ENCODE results near the gene RNF227.

Gene RNF227

DNA sequence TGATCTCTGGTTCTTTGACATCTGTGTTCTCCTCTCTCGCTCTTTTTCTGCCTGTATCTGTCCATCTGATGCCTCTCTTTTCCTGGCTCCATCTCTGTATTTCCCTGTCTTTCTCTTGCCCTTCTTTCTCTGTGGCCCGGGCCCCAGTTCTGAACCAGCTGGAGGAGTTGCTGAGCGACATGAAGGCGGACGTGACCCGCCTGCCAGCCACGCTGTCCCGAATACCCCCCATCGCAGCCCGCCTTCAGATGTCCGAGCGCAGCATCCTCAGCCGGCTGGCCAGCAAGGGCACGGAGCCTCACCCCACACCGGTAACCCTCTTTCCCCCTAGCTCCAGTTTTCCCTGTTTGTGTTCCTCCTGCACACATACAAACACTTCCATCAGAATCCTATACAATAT is 5.8 kb downstream of the RNF227 start:
- H2AFZ ChIP-seq (ENCODE audit: low read length): no peak overlapping the region
- no peak for TF ChIP-seq EZH2phosphoT487 (IDR thresholded peaks at IDR 0.05; ENCODE audit: borderline replicate concordance)
- TF ChIP-seq, protein P1, sequence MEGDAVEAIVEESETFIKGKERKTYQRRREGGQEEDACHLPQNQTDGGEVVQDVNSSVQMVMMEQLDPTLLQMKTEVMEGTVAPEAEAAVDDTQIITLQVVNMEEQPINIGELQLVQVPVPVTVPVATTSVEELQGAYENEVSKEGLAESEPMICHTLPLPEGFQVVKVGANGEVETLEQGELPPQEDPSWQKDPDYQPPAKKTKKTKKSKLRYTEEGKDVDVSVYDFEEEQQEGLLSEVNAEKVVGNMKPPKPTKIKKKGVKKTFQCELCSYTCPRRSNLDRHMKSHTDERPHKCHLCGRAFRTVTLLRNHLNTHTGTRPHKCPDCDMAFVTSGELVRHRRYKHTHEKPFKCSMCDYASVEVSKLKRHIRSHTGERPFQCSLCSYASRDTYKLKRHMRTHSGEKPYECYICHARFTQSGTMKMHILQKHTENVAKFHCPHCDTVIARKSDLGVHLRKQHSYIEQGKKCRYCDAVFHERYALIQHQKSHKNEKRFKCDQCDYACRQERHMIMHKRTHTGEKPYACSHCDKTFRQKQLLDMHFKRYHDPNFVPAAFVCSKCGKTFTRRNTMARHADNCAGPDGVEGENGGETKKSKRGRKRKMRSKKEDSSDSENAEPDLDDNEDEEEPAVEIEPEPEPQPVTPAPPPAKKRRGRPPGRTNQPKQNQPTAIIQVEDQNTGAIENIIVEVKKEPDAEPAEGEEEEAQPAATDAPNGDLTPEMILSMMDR (conservative IDR thresholded peaks at IDR 0.05; ENCODE audit: low read length): no peak
- H3K9me2 ChIP-seq (replicated peaks; ENCODE audit: low read depth, low read length): no peaks in the 10 kb centered on the region
- no peaks in the 10 kb centered on the region for H3K9me3 ChIP-seq (ENCODE audit: insufficient read depth, low read depth, low read length)
- no peak overlapping the region for H3K4me3 ChIP-seq (ENCODE audit: low read length, poor library complexity, severe bottlenecking)
- no peak overlapping the region for H3K4me2 ChIP-seq (ENCODE audit: low read depth, low read length, poor library complexity, severe bottlenecking)
- H3K27me3 ChIP-seq (ENCODE audit: insufficient read depth, low read length, poor library complexity, severe bottlenecking): no peaks in the 10 kb centered on the region
- no peak overlapping the region for H3K9ac ChIP-seq (ENCODE audit: low read depth, low read length, poor library complexity, severe bottlenecking)
- peaks cover 10% of the 10 kb centered on the region; the same call in 1 of the 2 replicates for H3F3A ChIP-seq (ENCODE audit: low read depth)
- H4K20me1 ChIP-seq (ENCODE audit: insufficient read depth, low read length, poor library complexity, severe bottlenecking): peaks cover 4% of the 10 kb centered on the region
- peaks cover 7% of the 10 kb centered on the region; the same call in 1 of the 2 replicates for H3K79me2 ChIP-seq (ENCODE audit: insufficient read depth, low read length)
- peaks cover 14% of the 10 kb centered on the region for H3K4me1 ChIP-seq (ENCODE audit: insufficient read depth, low read length, poor library complexity, severe bottlenecking)
- peaks cover 74% of the 10 kb centered on the region; the same call in 1 of the 2 replicates for H3K36me3 ChIP-seq (ENCODE audit: insufficient read depth, low read length)

GRCh38 chr17:7909089-7909488 is 7.0 kb downstream of the RNF227 start:
- H3K9me2 ChIP-seq (replicated peaks; ENCODE audit: low read depth, low read length): no peaks in the 10 kb centered on the region
- H3K4me1 ChIP-seq (ENCODE audit: insufficient read depth, low read length, poor library complexity, severe bottlenecking): peaks cover 5% of the 10 kb centered on the region
- H3F3A ChIP-seq (ENCODE audit: low read depth): peaks cover 10% of the 10 kb centered on the region; the same call in 1 of the 2 replicates
- H3K36me3 ChIP-seq (ENCODE audit: insufficient read depth, low read length): peaks cover 86% of the 10 kb centered on the region; the same call in 1 of the 2 replicates
- no peak overlapping the region for H3K9ac ChIP-seq (ENCODE audit: low read depth, low read length, poor library complexity, severe bottlenecking)
- TF ChIP-seq, protein P1 (conservative IDR thresholded peaks at IDR 0.05; ENCODE audit: low read length): no peak
- TF ChIP-seq EZH2phosphoT487 (IDR thresholded peaks at IDR 0.05; ENCODE audit: borderline replicate concordance): no peak
- no peaks in the 10 kb centered on the region for H3K9me3 ChIP-seq (ENCODE audit: insufficient read depth, low read depth, low read length)
- H4K20me1 ChIP-seq (ENCODE audit: insufficient read depth, low read length, poor library complexity, severe bottlenecking): peaks cover 4% of the 10 kb centered on the region
- no peak overlapping the region for H2AFZ ChIP-seq (ENCODE audit: low read length)
- H3K4me3 ChIP-seq (ENCODE audit: low read length, poor library complexity, severe bottlenecking): no peak overlapping the region
- H3K4me2 ChIP-seq (ENCODE audit: low read depth, low read length, poor library complexity, severe bottlenecking): no peak overlapping the region
- H3K27me3 ChIP-seq (ENCODE audit: insufficient read depth, low read length, poor library complexity, severe bottlenecking): no peaks in the 10 kb centered on the region
- no peaks in the 10 kb centered on the region for H3K79me2 ChIP-seq (ENCODE audit: insufficient read depth, low read length)

DNA sequence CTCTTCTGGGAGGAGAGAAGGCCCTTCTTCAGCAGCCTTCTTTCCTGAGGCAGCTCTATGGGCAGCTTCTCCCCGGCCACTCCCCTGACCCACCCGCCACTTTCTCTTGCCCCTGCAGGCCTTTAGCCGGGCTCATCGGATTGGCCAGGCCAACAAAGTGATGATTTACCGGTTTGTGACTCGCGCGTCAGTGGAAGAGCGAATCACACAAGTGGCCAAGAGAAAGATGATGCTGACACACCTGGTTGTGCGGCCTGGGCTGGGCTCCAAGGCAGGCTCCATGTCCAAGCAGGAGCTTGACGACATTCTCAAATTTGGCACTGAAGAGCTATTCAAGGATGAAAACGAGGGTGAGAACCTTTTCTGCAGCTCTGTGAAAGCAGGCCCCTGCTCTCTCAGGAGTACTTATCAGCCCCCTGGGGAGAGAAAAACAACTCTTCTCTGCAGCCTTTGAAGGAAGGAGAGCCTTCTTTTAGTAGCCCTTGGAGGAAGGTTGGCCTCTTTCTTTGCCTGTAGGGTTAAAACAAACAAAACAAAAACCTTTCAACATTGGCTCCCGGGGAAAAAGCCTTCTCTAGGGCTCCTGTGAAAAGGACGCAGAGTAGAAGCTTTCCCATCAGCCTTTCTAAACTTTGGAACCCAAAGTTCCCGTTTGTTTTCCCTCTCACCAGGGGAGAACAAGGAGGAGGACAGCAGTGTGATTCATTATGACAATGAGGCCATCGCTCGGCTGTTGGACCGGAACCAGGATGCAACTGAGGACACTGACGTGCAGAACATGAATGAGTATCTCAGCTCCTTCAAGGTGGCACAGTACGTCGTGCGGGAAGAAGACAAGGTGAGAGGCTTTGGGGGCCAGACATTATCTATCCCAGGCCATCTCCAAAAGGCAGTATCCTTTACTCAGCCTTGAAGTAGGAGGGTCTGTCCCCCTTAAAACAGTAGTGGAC is 12.7 kb downstream of the RNF227 start:
- H3K4me2 ChIP-seq (ENCODE audit: low read depth, low read length, poor library complexity, severe bottlenecking): no peak overlapping the region
- no peaks in the 10 kb centered on the region for H3K9me3 ChIP-seq (ENCODE audit: insufficient read depth, low read depth, low read length)
- H3K9me2 ChIP-seq (replicated peaks; ENCODE audit: low read depth, low read length): no peaks in the 10 kb centered on the region
- H3K36me3 ChIP-seq (ENCODE audit: insufficient read depth, low read length): peaks cover 97% of the 10 kb centered on the region; the same call in 1 of the 2 replicates
- no peaks in the 10 kb centered on the region for H3K79me2 ChIP-seq (ENCODE audit: insufficient read depth, low read length)
- no peak overlapping the region for H3K4me3 ChIP-seq (ENCODE audit: low read length, poor library complexity, severe bottlenecking)
- no peaks in the 10 kb centered on the region for H4K20me1 ChIP-seq (ENCODE audit: insufficient read depth, low read length, poor library complexity, severe bottlenecking)
- no peak overlapping the region for H2AFZ ChIP-seq (ENCODE audit: low read length)
- no peaks in the 10 kb centered on the region for H3K27me3 ChIP-seq (ENCODE audit: insufficient read depth, low read length, poor library complexity, severe bottlenecking)
- no peaks in the 10 kb centered on the region for H3K4me1 ChIP-seq (ENCODE audit: insufficient read depth, low read length, poor library complexity, severe bottlenecking)
- no peaks in the 10 kb centered on the region for H3F3A ChIP-seq (ENCODE audit: low read depth)
- TF ChIP-seq, protein P1 (conservative IDR thresholded peaks at IDR 0.05; ENCODE audit: low read length): no peak
- no peak overlapping the region for H3K9ac ChIP-seq (ENCODE audit: low read depth, low read length, poor library complexity, severe bottlenecking)
